Endodermal cell (in vitro differentiated cells): Measurements from ENCODE around the gene FBXW4. TPM values are rescaled to one million over a fixed set of nuclear protein-coding genes. Genes with fewer than 3 reads are reported as not detected.

Source experiments
- DNase-seq: peaks from one replicate; pipeline ENCODE4 v3.0.0-alpha.2; 2017
- H3K27ac ChIP-seq: 2 replicates; pipeline ENCODE4 v1.5.1; 2013; ENCODE audit warnings: mild to moderate bottlenecking, low read depth, low read length, moderate library complexity
- H3K27me3 ChIP-seq: 2 replicates; pipeline ENCODE4 v1.6.1; 2013; ENCODE audit warnings: mild to moderate bottlenecking, low read length, moderate library complexity; ENCODE audit not compliant: insufficient read depth, control insufficient read depth, poor library complexity, severe bottlenecking
- H3K36me3 ChIP-seq: 2 replicates; pipeline ENCODE4 v1.7.0; 2013; ENCODE audit warnings: mild to moderate bottlenecking, low read length, moderate library complexity; ENCODE audit not compliant: control insufficient read depth, insufficient read depth
- H3K4me1 ChIP-seq: one replicate; pipeline ENCODE4 v1.7.0; 2013; ENCODE audit warnings: low read length; ENCODE audit not compliant: control insufficient read depth, insufficient read depth
- H3K4me3 ChIP-seq: 2 replicates; pipeline ENCODE4 v1.5.1; 2013; ENCODE audit warnings: mild to moderate bottlenecking, low read length, moderate library complexity
- H3K9ac ChIP-seq: 2 replicates; pipeline ENCODE4 v1.6.1; 2013; ENCODE audit warnings: mild to moderate bottlenecking, low read length, moderate library complexity; ENCODE audit not compliant: poor library complexity, severe bottlenecking; ENCODE audit errors: extremely low read depth
- H3K9me3 ChIP-seq: 2 replicates; pipeline ENCODE4 v1.6.1; 2013; ENCODE audit warnings: mild to moderate bottlenecking, low read length, moderate library complexity; ENCODE audit not compliant: control insufficient read depth
- H3K27ac Mint-ChIP-seq: 2 replicates; pipeline ENCODE4 v1.8.0; 2020; ENCODE audit warnings: mixed read lengths
- H3K27me3 Mint-ChIP-seq: 2 replicates; pipeline ENCODE4 v1.8.0; 2021; ENCODE audit warnings: mild to moderate bottlenecking, mixed read lengths; ENCODE audit not compliant: insufficient read depth
- H3K36me3 Mint-ChIP-seq: 2 replicates; pipeline ENCODE4 v1.8.0; 2020; ENCODE audit warnings: low read depth, mixed read lengths
- H3K4me1 Mint-ChIP-seq: 2 replicates; pipeline ENCODE4 v1.8.0; 2020; ENCODE audit warnings: mixed read lengths
- H3K4me3 Mint-ChIP-seq: 2 replicates; pipeline ENCODE4 v1.8.0; 2020; ENCODE audit warnings: mild to moderate bottlenecking, moderate library complexity, mixed read lengths
- H3K9me3 Mint-ChIP-seq: 2 replicates; pipeline ENCODE4 v1.8.0; 2020; ENCODE audit warnings: mild to moderate bottlenecking, mixed read lengths
- CTCF ChIP-seq: fragments of 200-600 bp; sonication (generic); conservative IDR thresholded peaks from 2 replicates; pipeline ENCODE4 v1.5.0; 2021; ENCODE audit warnings: antibody characterized with exemption, mild to moderate bottlenecking
- WGBS, 2 experiments: methylation state at CpG; one replicate each; pipeline versions ENCODE4 v1.1.5 to v1.1.7; 2013; ENCODE audit warnings: missing lambda C conversion rate in 2 of 2, mixed read lengths in 1 of 2; ENCODE audit not compliant: insufficient coverage in 1 of 2, insufficient read length in 1 of 2; 5-methylcytosine and 5-hydroxymethylcytosine counted together
- total RNA-seq, 2 donors: library from RNA; stranded (reverse); fragmentation: NEBNext Ultra II Directional in 1 of 2; extraction: Animal tissue kit (Norgen Biotek cat#: 25700) in 1 of 2; gene quantifications; 2 replicates in 1 of 2; 3 replicates in 1 of 2; pipeline ENCODE4 v1.2.1, GENCODE V29; 2021

Gene FBXW4
- total RNA-seq, 2 donors from 2014 or later: 63.8 to 70.9 TPM

- Histone ChIP-seq H3K27ac (no peak overlapping the region), H3K27me3 (no peaks in the 10 kb centered on the region), H3K4me3 (no peak overlapping the region), H3K9me3 (no peaks in the 10 kb centered on the region), H3K4me1 (peaks cover 9% of the 10 kb centered on the region), H3K36me3 (no peaks in the 10 kb centered on the region), H3K9ac (no peak overlapping the region)
- no peaks in the 10 kb centered on the region for H3K36me3 Mint-ChIP-seq
- H3K4me3 Mint-ChIP-seq: no peak overlapping the region
- TF ChIP-seq CTCF: no peak
- H3K4me1 Mint-ChIP-seq: peaks cover 35% of the 10 kb centered on the region
- H3K9me3 Mint-ChIP-seq: no peaks in the 10 kb centered on the region
- no peak overlapping the region for H3K27ac Mint-ChIP-seq
- no peaks in the 10 kb centered on the region for H3K27me3 Mint-ChIP-seq
- no peak for DNase-seq
- WGBS, 2 experiments: 83 to 89% methylated on average over 7 to 8 of the region's 8 CpGs
These were observed 30.5 kb upstream of the FBXW4 start for GRCh38 chr10:101725296-101726114.

DNA sequence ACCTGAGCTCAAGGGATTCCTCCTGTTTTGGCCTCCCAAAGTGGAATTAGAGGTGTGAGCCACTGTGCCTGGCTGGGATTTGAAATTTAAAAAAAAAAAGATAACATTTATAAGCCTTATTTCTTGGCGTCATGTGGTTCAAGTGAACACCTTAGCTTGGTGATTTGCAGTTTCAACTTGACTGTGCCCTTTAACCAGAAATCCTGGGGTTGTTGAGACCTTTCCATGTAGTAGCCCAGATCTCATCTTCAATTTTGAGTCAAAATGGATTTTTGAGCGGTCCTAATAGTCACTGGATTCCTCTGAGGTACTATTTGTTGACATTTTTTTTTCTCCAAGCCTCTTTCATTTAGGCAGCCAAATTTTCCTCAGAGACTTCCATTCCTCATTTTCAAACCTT lies 29.5 kb upstream of the FBXW4 start:
- peaks cover 41% of the 10 kb centered on the region for H3K4me1 Mint-ChIP-seq
- Histone ChIP-seq H3K9me3 (no peaks in the 10 kb centered on the region), H3K36me3 (no peaks in the 10 kb centered on the region), H3K9ac (no peak overlapping the region), H3K4me3 (no peak overlapping the region), H3K4me1 (peaks cover 11% of the 10 kb centered on the region), H3K27me3 (no peaks in the 10 kb centered on the region), H3K27ac (no peak overlapping the region)
- H3K36me3 Mint-ChIP-seq: no peaks in the 10 kb centered on the region
- H3K4me3 Mint-ChIP-seq: no peak overlapping the region
- no peak for TF ChIP-seq CTCF
- no peaks in the 10 kb centered on the region for H3K27me3 Mint-ChIP-seq
- no peak overlapping the region for H3K27ac Mint-ChIP-seq
- no peak for DNase-seq
- WGBS, 2 experiments: 91 to 93% methylated on average over 2 of the region's 2 CpGs
- no peaks in the 10 kb centered on the region for H3K9me3 Mint-ChIP-seq

DNA sequence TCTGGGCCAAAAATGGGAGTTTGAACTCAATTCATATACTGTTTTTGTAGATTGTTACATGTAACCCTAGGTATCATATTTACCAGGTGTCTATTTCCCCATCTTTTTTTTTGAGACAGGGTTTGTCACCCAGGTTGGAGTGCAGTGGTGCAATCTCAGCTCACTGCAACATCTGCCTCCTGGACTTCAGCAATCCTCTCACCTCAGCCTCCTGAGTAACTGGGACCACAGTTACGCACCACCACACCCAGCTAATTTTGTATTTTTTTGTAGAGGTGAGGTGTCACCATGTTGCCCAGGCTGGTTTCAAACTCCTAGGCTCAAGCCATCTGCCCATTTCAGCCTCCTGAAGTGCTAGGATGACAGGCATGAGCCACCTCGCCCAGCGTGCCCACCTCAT lies 28.2 kb upstream of the FBXW4 start:
- WGBS, 2 experiments: 95% methylated on average over 2 of the region's 3 CpGs; no CpG with 5 or more reads in 1 of the 2 experiments
- no peak overlapping the region for H3K4me3 Mint-ChIP-seq

More for the DNA sequence above, 28.2 kb upstream of the FBXW4 start:
- H3K36me3 Mint-ChIP-seq: no peaks in the 10 kb centered on the region
- H3K4me3 ChIP-seq: no peak overlapping the region
- no peak overlapping the region for H3K9ac ChIP-seq
- peaks cover 18% of the 10 kb centered on the region for H3K4me1 ChIP-seq
- DNase-seq: no peak
- no peaks in the 10 kb centered on the region for H3K9me3 ChIP-seq
- H3K27ac Mint-ChIP-seq: no peak overlapping the region
- no peaks in the 10 kb centered on the region for H3K36me3 ChIP-seq
- H3K27me3 ChIP-seq: no peaks in the 10 kb centered on the region
- no peaks in the 10 kb centered on the region for H3K9me3 Mint-ChIP-seq
- H3K4me1 Mint-ChIP-seq: peaks cover 47% of the 10 kb centered on the region
- no peak overlapping the region for H3K27ac ChIP-seq
- no peaks in the 10 kb centered on the region for H3K27me3 Mint-ChIP-seq
- no peak for TF ChIP-seq CTCF
